ENCODE measurements around the gene CCL26. TPM values are rescaled to one million over a fixed set of nuclear protein-coding genes. Genes with fewer than 3 reads are reported as not detected.

The CCL26 gene
- total and polyA plus RNA-seq, 2 of the 13 experiments (the other 11 are each of a cell fraction or from before 2014, with no cell fraction given): 0.16 TPM; not detected in 1

- intact Hi-C loops (cut with micrococcal nuclease; ENCODE audit: unreplicated experiment): no loop called here
- Histone ChIP-seq H3K9ac (ENCODE audit: insufficient read depth, low read depth, low read length) (no peak overlapping the region), H3K9me3 (ENCODE audit: low read length) (no peaks in the 10 kb centered on the region), H3K27me3 (ENCODE audit: control insufficient read depth in 1 of 2, insufficient read depth in 2 of 2, low read length in 2 of 2) (peaks cover 0 to 12% of the 10 kb centered on the region in 2 experiments; a peak in 2 of 5 replicates), H3K27ac (ENCODE audit: extremely low read length, insufficient read depth, low read length) (no peak overlapping the region), H3K36me3 (replicated peaks in 1 of 2; ENCODE audit: control insufficient read depth in 1 of 2, insufficient read depth in 2 of 2, low read length in 2 of 2) (no peaks in the 10 kb centered on the region), H4K20me1 (ENCODE audit: insufficient read depth, low read length) (no peaks in the 10 kb centered on the region), H3K4me1 (ENCODE audit: insufficient read depth, low read length) (no peaks in the 10 kb centered on the region), H3K4me2 (ENCODE audit: low read depth, low read length) (no peak overlapping the region), H3K79me2 (ENCODE audit: insufficient read depth, low read length) (no peaks in the 10 kb centered on the region), H3K4me3 (replicated peaks in 1 of 3; ENCODE audit: insufficient read depth in 1 of 3, low read depth in 2 of 3, low read length in 3 of 3) (no peak overlapping the region), H2AFZ (ENCODE audit: low read length) (no peak overlapping the region)
- WGBS (ENCODE audit: low lambda C conversion rate): 13% methylated on average over 3 of the region's 3 CpGs
- no peak for ATAC-seq
- no peak for DNase-seq (ENCODE audit: low spot score)
- no peak for FAIRE-seq
- BruUV-seq (replicated peaks): no TSS peak
- CTCF ChIA-PET (ENCODE audit: low intra/inter-chr PET ratio, low total read pairs): no interaction called here
- POLR2A ChIA-PET: no interaction called here
- TF ChIP-seq PHF5A (CRISPR knock-in tag; IDR thresholded peaks at IDR 0.05; ENCODE audit: low read depth, unreplicated experiment) (no peak), ZNF768 (CRISPR knock-in tag; IDR thresholded peaks at IDR 0.05) (peak; percentile 69; the same call in 1 of the 2 replicates), JARID2 (CRISPR knock-in tag; IDR thresholded peaks at IDR 0.05; ENCODE audit: insufficient replicate concordance) (no peak), MNT (IDR thresholded peaks at IDR 0.05) (peak; percentile 89), DRAP1 (CRISPR knock-in tag; IDR thresholded peaks at IDR 0.05) (no peak), ZNF879 (CRISPR knock-in tag; IDR thresholded peaks at IDR 0.05) (no peak), SRSF4 (IDR thresholded peaks at IDR 0.05; ENCODE audit: low read depth, low read length, poor library complexity, severe bottlenecking) (no peak), BRD4 (CRISPR knock-in tag; IDR thresholded peaks at IDR 0.05) (no peak), E2F1 (CRISPR knock-in tag; IDR thresholded peaks at IDR 0.05) (no peak)
- in situ Hi-C loops (cut with HindIII; ENCODE audit: extremely low pct_ligation_motif_present, low pct_unique_long_range_greater_than_20kb): no loop called here
Observed at GRCh38 chr7:75813084-75813483, 41.1 kb upstream of the CCL26 start.

Measured in HepG2 (cell line).